ENCODE results near the gene SH3BP1.

DNA sequence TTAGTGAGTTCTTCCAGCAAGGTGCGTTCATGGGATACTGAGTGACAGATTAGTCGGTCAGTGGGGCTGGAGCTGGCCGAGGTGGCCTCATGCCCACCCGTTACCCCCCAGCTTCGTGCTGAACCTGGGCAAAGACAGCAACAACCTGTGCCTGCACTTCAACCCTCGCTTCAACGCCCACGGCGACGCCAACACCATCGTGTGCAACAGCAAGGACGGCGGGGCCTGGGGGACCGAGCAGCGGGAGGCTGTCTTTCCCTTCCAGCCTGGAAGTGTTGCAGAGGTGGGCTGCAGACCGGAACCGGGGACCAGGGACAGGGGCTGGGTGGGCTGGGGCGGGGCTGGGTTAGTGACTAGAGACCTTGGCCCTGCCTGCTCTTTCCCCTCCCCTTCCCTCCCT lies 38.9 kb downstream of the SH3BP1 start:
- no peak for TF ChIP-seq RFX5 (IDR thresholded peaks at IDR 0.05)
- TF ChIP-seq, protein P1, sequence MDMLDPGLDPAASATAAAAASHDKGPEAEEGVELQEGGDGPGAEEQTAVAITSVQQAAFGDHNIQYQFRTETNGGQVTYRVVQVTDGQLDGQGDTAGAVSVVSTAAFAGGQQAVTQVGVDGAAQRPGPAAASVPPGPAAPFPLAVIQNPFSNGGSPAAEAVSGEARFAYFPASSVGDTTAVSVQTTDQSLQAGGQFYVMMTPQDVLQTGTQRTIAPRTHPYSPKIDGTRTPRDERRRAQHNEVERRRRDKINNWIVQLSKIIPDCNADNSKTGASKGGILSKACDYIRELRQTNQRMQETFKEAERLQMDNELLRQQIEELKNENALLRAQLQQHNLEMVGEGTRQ (IDR thresholded peaks at IDR 0.05): no peak
